H9 (cell line): Measurements from ENCODE around the gene TMEM115. TPM values are rescaled to one million over a fixed set of nuclear protein-coding genes. Genes with fewer than 3 reads are reported as not detected.

Experiments used
- DNase-seq: peaks from one replicate; pipeline ENCODE4 v3.0.0-alpha.2; 2017
- H2AFZ ChIP-seq: one replicate; pipeline ENCODE4 v1.6.1; 2013; ENCODE audit warnings: mild to moderate bottlenecking, low read length, control low read depth, moderate library complexity
- H2AK5ac ChIP-seq: 2 replicates; pipeline ENCODE4 v1.6.1; 2013; ENCODE audit warnings: low read length, control low read depth, mixed read lengths; ENCODE audit not compliant: insufficient read length
- H2BK120ac ChIP-seq: one replicate; pipeline ENCODE4 v1.6.1; 2013; ENCODE audit warnings: low read depth, mild to moderate bottlenecking, low read length, control low read depth, inconsistent platforms; ENCODE audit not compliant: poor library complexity, severe bottlenecking
- H2BK12ac ChIP-seq: 2 replicates; pipeline ENCODE4 v1.6.1; 2013; ENCODE audit warnings: low read length, control low read depth, mixed read lengths, low read depth; ENCODE audit not compliant: insufficient read length
- H2BK15ac ChIP-seq: 2 replicates; pipeline ENCODE4 v1.6.1; 2013; ENCODE audit warnings: low read depth, low read length, control low read depth
- H2BK20ac ChIP-seq: one replicate; pipeline ENCODE4 v1.6.1; 2013; ENCODE audit warnings: low read depth, mild to moderate bottlenecking, low read length, control low read depth, inconsistent platforms; ENCODE audit not compliant: poor library complexity, severe bottlenecking
- H2BK5ac ChIP-seq: 2 replicates; pipeline ENCODE4 v1.6.1; 2013; ENCODE audit warnings: low read length, control low read depth, mixed read lengths; ENCODE audit not compliant: insufficient read length
- H3K14ac ChIP-seq: 2 replicates; pipeline ENCODE4 v1.6.1; 2013; ENCODE audit warnings: low read length, control low read depth; ENCODE audit not compliant: insufficient read depth
- H3K18ac ChIP-seq: 2 replicates; pipeline ENCODE4 v1.6.1; 2013; ENCODE audit warnings: low read depth, mild to moderate bottlenecking, mixed read lengths, low read length, control low read depth; ENCODE audit not compliant: insufficient read length
- H3K23ac ChIP-seq: 2 replicates; pipeline ENCODE4 v1.6.1; 2013; ENCODE audit warnings: low read length, control low read depth, mixed read lengths, low read depth; ENCODE audit not compliant: insufficient read length
- H3K23me2 ChIP-seq: 2 replicates; pipeline ENCODE4 v1.6.1; 2013; ENCODE audit warnings: low read depth, mild to moderate bottlenecking, mixed read lengths, low read length, control low read depth; ENCODE audit not compliant: insufficient read length, poor library complexity, severe bottlenecking
- H3K27ac ChIP-seq: 2 replicates; pipeline ENCODE4 v1.5.1; 2013; ENCODE audit warnings: low read length, control low read depth, mixed read lengths, low read depth; ENCODE audit not compliant: insufficient read length
- H3K27me3 ChIP-seq: 2 replicates; pipeline ENCODE4 v1.6.1; 2013; ENCODE audit warnings: low read length, control low read depth, inconsistent platforms; ENCODE audit not compliant: insufficient read depth
- H3K4ac ChIP-seq: 2 replicates; pipeline ENCODE4 v1.6.1; 2013; ENCODE audit warnings: low read depth, mild to moderate bottlenecking, control low read depth, inconsistent platforms, low read length, moderate library complexity
- H3K4me1 ChIP-seq: 2 replicates; pipeline ENCODE4 v1.6.1; 2013; ENCODE audit warnings: low read length, control low read depth, inconsistent platforms; ENCODE audit not compliant: insufficient read depth
- H3K4me2 ChIP-seq: 2 replicates; pipeline ENCODE4 v1.6.1; 2013; ENCODE audit warnings: low read length, control low read depth, mixed read lengths; ENCODE audit not compliant: insufficient read length, insufficient read depth
- H3K56ac ChIP-seq: 2 replicates; pipeline ENCODE4 v1.6.1; 2013; ENCODE audit warnings: low read depth, mild to moderate bottlenecking, mixed read lengths, low read length, control low read depth; ENCODE audit not compliant: insufficient read length
- H3K79me1 ChIP-seq: 2 replicates; pipeline ENCODE4 v1.6.1; 2013; ENCODE audit warnings: low read depth, mild to moderate bottlenecking, moderate library complexity, low read length, control low read depth, inconsistent platforms; ENCODE audit not compliant: insufficient read depth, poor library complexity, severe bottlenecking
- H3K79me2 ChIP-seq: 2 replicates; pipeline ENCODE4 v1.6.1; 2013; ENCODE audit warnings: low read length, control low read depth, inconsistent platforms; ENCODE audit not compliant: insufficient read depth
- H3K9ac ChIP-seq: 2 replicates; pipeline ENCODE4 v1.6.1; 2013; ENCODE audit warnings: low read length, control low read depth, mixed read lengths; ENCODE audit not compliant: insufficient read length; ENCODE audit errors: extremely low read depth
- H3K9me3 ChIP-seq: one replicate; pipeline ENCODE4 v1.6.1; 2013; ENCODE audit warnings: low read depth, low read length, inconsistent platforms; ENCODE audit not compliant: control insufficient read depth
- H3T11ph ChIP-seq: one replicate; pipeline ENCODE4 v1.6.1; 2013; ENCODE audit warnings: mild to moderate bottlenecking, low read length, control low read depth, inconsistent platforms
- H4K20me1 ChIP-seq: one replicate; pipeline ENCODE4 v1.6.1; 2013; ENCODE audit not compliant: control insufficient read depth, insufficient read length, insufficient read depth
- H4K5ac ChIP-seq: 2 replicates; pipeline ENCODE4 v1.6.1; 2013; ENCODE audit warnings: low read depth, mild to moderate bottlenecking, mixed read lengths, low read length, control low read depth; ENCODE audit not compliant: insufficient read length
- H4K8ac ChIP-seq: replicated peaks from 2 replicates; pipeline ENCODE4 v1.6.1; 2013; ENCODE audit warnings: low read length, control low read depth, mixed read lengths, low read depth; ENCODE audit not compliant: insufficient read length
- H4K91ac ChIP-seq: 2 replicates; pipeline ENCODE4 v1.6.1; 2013; ENCODE audit warnings: low read depth, mild to moderate bottlenecking, moderate library complexity, mixed read lengths, low read length, control low read depth; ENCODE audit not compliant: insufficient read length
- H3K27ac Mint-ChIP-seq, 3 experiments: 2 replicates in 2 of 3; 3 replicates in 1 of 3; pipeline ENCODE4 v1.8.0; 2020 to 2021; ENCODE audit warnings: mixed read lengths in 3 of 3, mild to moderate bottlenecking in 1 of 3, moderate library complexity in 1 of 3
- H3K27me3 Mint-ChIP-seq: 2 replicates; pipeline ENCODE4 v1.8.0; 2021; ENCODE audit warnings: low read depth, mild to moderate bottlenecking, moderate library complexity, mixed read lengths
- H3K36me3 Mint-ChIP-seq, 3 experiments: 2 replicates in 2 of 3; 3 replicates in 1 of 3; pipeline ENCODE4 v1.8.0; 2020 to 2021; ENCODE audit warnings: low read depth in 3 of 3, mixed read lengths in 3 of 3; ENCODE audit not compliant: insufficient read depth in 1 of 3
- H3K4me1 Mint-ChIP-seq, 2 experiments: 2 replicates each; pipeline ENCODE4 v1.8.0; 2020; ENCODE audit warnings: mixed read lengths in 2 of 2
- H3K4me3 Mint-ChIP-seq, 2 experiments: 2 replicates in 1 of 2; 3 replicates in 1 of 2; pipeline ENCODE4 v1.8.0; 2020 to 2021; ENCODE audit warnings: mild to moderate bottlenecking in 2 of 2, mixed read lengths in 2 of 2, moderate library complexity in 1 of 2
- H3K9me3 Mint-ChIP-seq, 2 experiments: 2 replicates in 1 of 2; 3 replicates in 1 of 2; pipeline ENCODE4 v1.8.0; 2020; ENCODE audit warnings: mild to moderate bottlenecking in 2 of 2, mixed read lengths in 2 of 2, moderate library complexity in 1 of 2
- CTCF ChIP-seq: fragments of 200-600 bp; sonication (generic); conservative IDR thresholded peaks from 3 replicates; pipeline ENCODE4 v1.8.0; 2021; ENCODE audit warnings: antibody characterized with exemption, mild to moderate bottlenecking
- WGBS: extraction: QIAGEN DNeasy Blood & Tissue Kit; methylation state at CpG from one replicate; pipeline ENCODE4 v1.1.7; 2013; ENCODE audit warnings: missing lambda C conversion rate, low lambda C conversion rate, mixed read lengths; ENCODE audit not compliant: insufficient read length; ENCODE audit errors: extremely low coverage; 5-methylcytosine and 5-hydroxymethylcytosine counted together
- total RNA-seq: library from RNA; stranded (reverse); gene quantifications from 2 replicates; pipeline ENCODE4 v1.2.1, GENCODE V29; 2021

The TMEM115 gene
- total RNA-seq, 1 experiment from 2014 or later: 32.3 TPM

GRCh38 chr3:50354850-50355249 is 4.5 kb downstream of the TMEM115 start:
- Histone ChIP-seq H3K9me3 (no peaks in the 10 kb centered on the region), H2AK5ac (no peak overlapping the region), H3T11ph (no peak overlapping the region), H2AFZ (no peak overlapping the region), H3K56ac (no peak overlapping the region), H4K91ac (no peak overlapping the region), H3K4me1 (peaks cover 4% of the 10 kb centered on the region; the same call in 1 of the 2 replicates), H2BK12ac (no peak overlapping the region), H3K4me2 (no peak overlapping the region), H4K5ac (no peak overlapping the region), H2BK5ac (no peak overlapping the region), H3K9ac (no peak overlapping the region), H3K79me2 (peaks cover 9% of the 10 kb centered on the region; the same call in 1 of the 2 replicates), H3K14ac (no peak overlapping the region), H4K8ac (no peak overlapping the region), H3K23ac (no peak overlapping the region), H2BK120ac (no peak overlapping the region), H2BK20ac (no peak overlapping the region), H3K27ac (no peak overlapping the region), H2BK15ac (no peak overlapping the region), H3K27me3 (no peaks in the 10 kb centered on the region), H4K20me1 (no peaks in the 10 kb centered on the region), H3K18ac (no peak overlapping the region), H3K23me2 (peaks cover 16% of the 10 kb centered on the region), H3K79me1 (peaks cover 6% of the 10 kb centered on the region), H3K4ac (no peak overlapping the region)
- H3K4me1 Mint-ChIP-seq: peaks cover 39 to 40% of the 10 kb centered on the region in 2 experiments
- no peak overlapping the region; a peak in 1 of 5 replicates for H3K4me3 Mint-ChIP-seq
- WGBS: no CpG with 5 or more reads among the region's 7 CpGs
- no peaks in the 10 kb centered on the region; the same call in 1 of the 2 replicates for H3K27me3 Mint-ChIP-seq
- peaks cover 15 to 28% (median 27%) of the 10 kb centered on the region in 3 experiments for H3K36me3 Mint-ChIP-seq
- no peak for DNase-seq
- TF ChIP-seq CTCF: no peak
- H3K9me3 Mint-ChIP-seq: no peaks in the 10 kb centered on the region
- H3K27ac Mint-ChIP-seq: no peak overlapping the region
